Endothelial cell of umbilical vein (primary cell): ENCODE measurements around the gene HSD17B8. TPM values are rescaled to one million over a fixed set of nuclear protein-coding genes. Genes with fewer than 3 reads are reported as not detected.

ENCODE experiments used
- BruUV-seq: library from RNA; stranded (reverse); fragments of 400-500 nt; replicated peaks from 2 replicates; lab custom pipeline; 2021; lab: Mats Ljungman, UMichigan
- CTCF ChIA-PET: fragments of 300-600, 350-600 bp; sonication (Branson Sonifier 250); formaldehyde crosslinking; loops from one replicate; lab custom pipeline; 2021; ENCODE audit warnings: antibody characterized with exemption, inconsistent platforms; lab: Charles Lee
- POLR2A ChIA-PET: fragments of 300-600, 350-600 bp; sonication (Branson Sonifier 250); formaldehyde crosslinking; loops from one replicate; lab custom pipeline; 2021; ENCODE audit warnings: antibody characterized with exemption, inconsistent platforms; lab: Charles Lee
- DNase-seq: peaks from one replicate; pipeline ENCODE4 v3.0.0-alpha.2; 2011; ENCODE audit warnings: low read depth, low spot score
- FAIRE-seq: peaks from 2 replicates; lab custom pipeline; 2011; peaks lifted over from hg19 to GRCh38; lab: Jason Lieb, UNC
- H2AFZ ChIP-seq: 2 replicates; pipeline ENCODE4 v1.6.0; 2012; ENCODE audit warnings: low read depth, low read length, control low read depth, inconsistent platforms
- H3K27ac ChIP-seq: 2 replicates; pipeline ENCODE4 v1.5.1; 2011; ENCODE audit warnings: low read depth, mild to moderate bottlenecking, control low read depth, low read length, moderate library complexity; ENCODE audit not compliant: insufficient read depth
- H3K27me3 ChIP-seq, 2 experiments: 2 replicates each; pipeline versions ENCODE4 v1.6.0 to v1.6.1; 2011; ENCODE audit warnings: low read length in 2 of 2, mixed read lengths in 1 of 2; ENCODE audit not compliant: control insufficient read depth in 2 of 2, insufficient read depth in 2 of 2
- H3K36me3 ChIP-seq, 2 experiments: 2 replicates in 1 of 2; 3 replicates in 1 of 2; pipeline ENCODE4 v1.5.1; 2011; ENCODE audit warnings: low read length in 2 of 2, mild to moderate bottlenecking in 1 of 2, moderate library complexity in 1 of 2; ENCODE audit not compliant: control insufficient read depth in 2 of 2, insufficient read depth in 2 of 2; ENCODE audit errors: extremely low read depth in 1 of 2
- H3K4me1 ChIP-seq: 3 replicates; pipeline ENCODE4 v1.5.1; 2011; ENCODE audit warnings: mild to moderate bottlenecking, low read length; ENCODE audit not compliant: control insufficient read depth, insufficient read depth; ENCODE audit errors: extremely low read depth
- H3K4me2 ChIP-seq: 2 replicates; pipeline ENCODE4 v1.6.1; 2011; ENCODE audit warnings: low read length, control low read depth, mixed read lengths; ENCODE audit not compliant: insufficient read depth
- H3K4me3 ChIP-seq, 3 experiments: fragments of 200-600 bp in 1 of 3; sonication (generic), shearing (Covaris generic) in 1 of 3; replicated peaks in 1 of 3; 2 replicates each; pipeline ENCODE4 v1.5.1; 2011 to 2016; ENCODE audit warnings: control low read depth in 3 of 3, low read length in 3 of 3, mild to moderate bottlenecking in 2 of 3, inconsistent platforms in 1 of 3, low read depth in 1 of 3, moderate library complexity in 1 of 3; ENCODE audit not compliant: insufficient read depth in 1 of 3
- H3K79me2 ChIP-seq: 2 replicates; pipeline ENCODE4 v1.6.0; 2012; ENCODE audit warnings: low read length, inconsistent platforms; ENCODE audit not compliant: control insufficient read depth, insufficient read depth
- H3K9ac ChIP-seq: replicated peaks from 2 replicates; pipeline ENCODE3; 2011; ENCODE audit warnings: low read length, control low read depth; ENCODE audit not compliant: insufficient read depth; ENCODE audit errors: extremely low read depth
- H3K9me1 ChIP-seq: replicated peaks from 3 replicates; pipeline ENCODE4 v1.6.0; 2011; ENCODE audit warnings: mild to moderate bottlenecking, low read length; ENCODE audit not compliant: control insufficient read depth, insufficient read depth; ENCODE audit errors: extremely low read depth
- H3K9me3 ChIP-seq: replicated peaks from 2 replicates; pipeline ENCODE4 v1.5.1; 2012; ENCODE audit warnings: low read length, inconsistent platforms; ENCODE audit not compliant: control insufficient read depth, insufficient read depth
- H4K20me1 ChIP-seq: replicated peaks from 2 replicates; pipeline ENCODE3; 2011; ENCODE audit warnings: mild to moderate bottlenecking, low read length; ENCODE audit not compliant: control insufficient read depth, insufficient read depth; ENCODE audit errors: extremely low read depth
- EZH2 ChIP-seq: IDR thresholded peaks from 2 replicates; pipeline ENCODE4 v1.6.1; 2012; ENCODE audit warnings: borderline replicate concordance, low read depth, mild to moderate bottlenecking, moderate library complexity, low read length, inconsistent platforms; ENCODE audit not compliant: severe bottlenecking
- FOS ChIP-seq: IDR thresholded peaks from 2 replicates; pipeline ENCODE4 v1.6.1; 2011; ENCODE audit warnings: mild to moderate bottlenecking, low read length, moderate library complexity, borderline replicate concordance; ENCODE audit not compliant: insufficient read depth
- GATA2 ChIP-seq: IDR thresholded peaks from 2 replicates; pipeline ENCODE4 v1.7.0; 2011; ENCODE audit warnings: low read depth, mild to moderate bottlenecking, moderate library complexity, mixed read lengths, low read length; ENCODE audit not compliant: insufficient read length, insufficient read depth
- JUN ChIP-seq: IDR thresholded peaks from 2 replicates; pipeline ENCODE4 v1.6.1; 2011; ENCODE audit warnings: borderline replicate concordance, low read depth; ENCODE audit not compliant: insufficient read length, insufficient read depth
- MAX ChIP-seq: IDR thresholded peaks from 2 replicates; pipeline ENCODE4 v1.6.1; 2011; ENCODE audit not compliant: insufficient read depth, insufficient read length
- MYC ChIP-seq: IDR thresholded peaks from one replicate; pipeline ENCODE4 v1.6.1; 2011; ENCODE audit warnings: mild to moderate bottlenecking, low read depth, low read length
- POLR2A ChIP-seq: IDR thresholded peaks from 2 replicates; pipeline ENCODE4 v1.6.1; 2012; ENCODE audit warnings: low read depth, mild to moderate bottlenecking, control low read depth, low read length
- POLR2AphosphoS5 ChIP-seq: IDR thresholded peaks from 2 replicates; pipeline ENCODE4 v1.6.1; 2012; ENCODE audit warnings: low read depth, mild to moderate bottlenecking, control low read depth, low read length, moderate library complexity; ENCODE audit not compliant: insufficient read depth
- dilution Hi-C: fragments of 300-500 bp; cut with MboI; formaldehyde crosslinking; loops from one replicate; pipeline ENCODE4 v1.15.0; 2019; ENCODE audit warnings: low sequenced_read_pairs; ENCODE audit not compliant: extremely low pct_ligation_motif_present
- intact Hi-C: fragments of 100-400 bp; cut with micrococcal nuclease; formaldehyde crosslinking; loops from one replicate; pipeline ENCODE4 v1.10.0; 2022
- polyA plus RNA-seq, 4 experiments: library from polyadenylated mRNA; depleted of rRNA in 3 of 4; stranded (reverse) in 3 of 4; unstranded in 1 of 4; fragments of >200 nt; gene quantifications; 2 replicates each; pipeline versions ENCODE4 v1.2.1 to v1.2.3, GENCODE V29; 2011 to 2012; ENCODE audit warnings: missing spikeins in 1 of 4
- total RNA-seq: library from RNA; stranded (reverse); gene quantifications from 2 replicates; pipeline ENCODE4 v1.2.3, GENCODE V29; 2021
- TF ChIP-seq, protein P1 (sequence below), 2 donors: IDR thresholded peaks; 1 replicate in 1 of 2; 2 replicates in 1 of 2; pipeline ENCODE4 v1.5.1; 2011; ENCODE audit warnings: low read length in 2 of 2, mild to moderate bottlenecking in 2 of 2, moderate library complexity in 2 of 2, control low read depth in 1 of 2, inconsistent platforms in 1 of 2, low read depth in 1 of 2; ENCODE audit not compliant: insufficient read depth in 1 of 2; ENCODE audit errors: extremely low read depth in 1 of 2

HSD17B8 gene
- total and polyA plus RNA-seq, 2 donors (not counting 3 experiments of a cell fraction or from before 2014, with no cell fraction given), result 4.0 to 8.2 TPM

DNA sequence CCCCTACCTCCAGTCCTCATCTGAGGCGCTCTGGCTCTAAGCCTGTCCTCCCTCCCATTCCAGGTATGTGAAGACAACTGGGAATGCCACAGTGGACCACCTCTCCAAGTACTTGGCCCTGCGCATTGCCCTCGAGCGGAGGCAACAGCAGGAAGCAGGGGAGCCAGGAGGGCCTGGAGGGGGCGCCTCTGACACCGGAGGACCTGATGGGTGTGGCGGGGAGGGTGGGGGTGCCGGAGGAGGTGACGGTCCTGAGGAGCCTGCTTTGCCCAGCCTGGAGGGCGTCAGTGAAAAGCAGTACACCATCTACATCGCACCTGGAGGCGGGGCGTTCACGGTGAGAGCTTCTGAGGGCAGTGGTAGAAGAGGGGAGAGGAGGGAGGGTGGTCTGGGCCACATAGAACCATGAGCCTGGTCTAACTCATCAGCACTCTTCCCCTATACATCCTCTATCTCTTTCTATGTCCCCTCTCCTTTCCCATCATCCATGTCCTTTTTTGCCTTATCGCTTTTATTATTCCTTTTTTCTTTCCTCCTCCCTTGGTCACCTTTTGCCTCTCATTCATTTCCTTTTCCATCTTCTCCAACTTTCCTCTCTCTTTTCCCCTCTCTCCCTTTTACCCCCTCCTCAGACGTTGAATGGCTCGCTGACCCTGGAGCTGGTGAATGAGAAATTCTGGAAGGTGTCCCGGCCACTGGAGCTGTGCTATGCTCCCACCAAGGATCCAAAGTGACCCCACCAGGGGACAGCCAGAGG is 7.4 kb downstream of the HSD17B8 start:
- Histone ChIP-seq H3K9me1 (no peaks in the 10 kb centered on the region), H3K4me2 (no peak overlapping the region), H3K9ac (no peak overlapping the region), H3K27ac (no peak overlapping the region), H2AFZ (no peak overlapping the region), H3K27me3 (peaks cover 3 to 5% of the 10 kb centered on the region in 2 experiments), H3K4me1 (peaks cover 11% of the 10 kb centered on the region), H3K9me3 (no peaks in the 10 kb centered on the region), H3K36me3 (peaks cover 0 to 3% of the 10 kb centered on the region in 2 experiments), H4K20me1 (no peaks in the 10 kb centered on the region), H3K4me3 (no peak overlapping the region), H3K79me2 (no peaks in the 10 kb centered on the region)
- ChIA-PET CTCF (interaction anchor here (1.9 kb wide), 1 partner anchor 37 kb away, joined by 13 read pairs; no protein-coding TSS in a partner anchor), POLR2A (no interaction called here)
- no TSS peak for BruUV-seq
- no peak for DNase-seq
- FAIRE-seq, result no peak
- dilution Hi-C loops (no loop called here), intact Hi-C loops (no loop called here)
- TF ChIP-seq POLR2A (no peak), POLR2AphosphoS5 (no peak), EZH2 (no peak), MYC (no peak), JUN (no peak), MAX (no peak), GATA2 (no peak), FOS (no peak)
- TF ChIP-seq, protein P1, sequence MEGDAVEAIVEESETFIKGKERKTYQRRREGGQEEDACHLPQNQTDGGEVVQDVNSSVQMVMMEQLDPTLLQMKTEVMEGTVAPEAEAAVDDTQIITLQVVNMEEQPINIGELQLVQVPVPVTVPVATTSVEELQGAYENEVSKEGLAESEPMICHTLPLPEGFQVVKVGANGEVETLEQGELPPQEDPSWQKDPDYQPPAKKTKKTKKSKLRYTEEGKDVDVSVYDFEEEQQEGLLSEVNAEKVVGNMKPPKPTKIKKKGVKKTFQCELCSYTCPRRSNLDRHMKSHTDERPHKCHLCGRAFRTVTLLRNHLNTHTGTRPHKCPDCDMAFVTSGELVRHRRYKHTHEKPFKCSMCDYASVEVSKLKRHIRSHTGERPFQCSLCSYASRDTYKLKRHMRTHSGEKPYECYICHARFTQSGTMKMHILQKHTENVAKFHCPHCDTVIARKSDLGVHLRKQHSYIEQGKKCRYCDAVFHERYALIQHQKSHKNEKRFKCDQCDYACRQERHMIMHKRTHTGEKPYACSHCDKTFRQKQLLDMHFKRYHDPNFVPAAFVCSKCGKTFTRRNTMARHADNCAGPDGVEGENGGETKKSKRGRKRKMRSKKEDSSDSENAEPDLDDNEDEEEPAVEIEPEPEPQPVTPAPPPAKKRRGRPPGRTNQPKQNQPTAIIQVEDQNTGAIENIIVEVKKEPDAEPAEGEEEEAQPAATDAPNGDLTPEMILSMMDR (IDR thresholded peaks at IDR 0.05; ENCODE audit: extremely low read depth in 1 of 2, insufficient read depth in 1 of 2, low read depth in 1 of 2, low read length in 2 of 2), result no peak
